ENCODE data around the gene TSSK6.
"Not testable (repeated sequence)": the region's sequence is repeated elsewhere in the genome, so short reads cannot be mapped to it uniquely, and the experiment has no call there.

The TSSK6 gene

DNA sequence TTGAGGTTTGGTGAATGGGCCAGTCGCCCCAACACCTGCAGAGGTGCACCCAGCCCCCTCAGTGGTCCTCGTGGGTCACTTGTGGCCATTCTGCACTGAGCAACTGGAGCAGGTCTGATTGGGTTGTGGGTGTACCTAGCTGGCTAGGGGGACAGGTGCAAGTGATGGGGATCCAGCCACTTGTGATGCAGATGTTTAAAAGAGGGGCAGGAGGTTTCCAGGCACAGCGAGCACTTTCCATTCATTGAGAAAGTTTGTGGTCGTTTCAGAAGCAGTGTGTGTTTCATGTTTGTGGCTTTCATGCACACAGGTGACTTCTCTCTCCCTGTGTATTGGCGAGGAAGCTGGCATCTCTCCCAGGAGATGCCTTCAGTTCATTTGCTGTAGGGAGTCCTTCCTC is 34.7 kb downstream of the TSSK6 start:
- Histone ChIP-seq H3K36me3 (ENCODE audit: insufficient read depth, insufficient read length, low read length) (peaks cover 68% of the 10 kb centered on the region), H3K27me3 (ENCODE audit: insufficient read depth, insufficient read length) (no peaks in the 10 kb centered on the region), H3K4me1 (ENCODE audit: insufficient read depth, insufficient read length) (peaks cover 28% of the 10 kb centered on the region), H3K9ac (ENCODE audit: insufficient read length, low read depth) (no peak overlapping the region), H3K9me3 (ENCODE audit: insufficient read depth, low read length) (no peaks in the 10 kb centered on the region), H3K4me3 (ENCODE audit: insufficient read length, low read depth) (no peak overlapping the region)
- no peak for DNase-seq (ENCODE audit: low read depth, low spot score)
- TF ChIP-seq ZNF274 (IDR thresholded peaks at IDR 0.05; ENCODE audit: low read depth, low read length) (no peak), YY1 (IDR thresholded peaks at IDR 0.05; ENCODE audit: insufficient read depth, insufficient read length) (no peak), SUZ12 (IDR thresholded peaks at IDR 0.05; ENCODE audit: extremely low read depth, insufficient read depth, insufficient read length) (no peak)

- Histone ChIP-seq H3K9ac (ENCODE audit: insufficient read length, low read depth) (no peak overlapping the region), H3K9me3 (ENCODE audit: insufficient read depth, low read length) (no peaks in the 10 kb centered on the region), H3K4me1 (ENCODE audit: insufficient read depth, insufficient read length) (peaks cover 34% of the 10 kb centered on the region), H3K4me3 (ENCODE audit: insufficient read length, low read depth) (no peak overlapping the region), H3K36me3 (ENCODE audit: insufficient read depth, insufficient read length, low read length) (peaks cover 75% of the 10 kb centered on the region), H3K27me3 (ENCODE audit: insufficient read depth, insufficient read length) (no peaks in the 10 kb centered on the region)
- no peak for DNase-seq (ENCODE audit: low read depth, low spot score)
- TF ChIP-seq ZNF274 (IDR thresholded peaks at IDR 0.05; ENCODE audit: low read depth, low read length) (no peak), SUZ12 (IDR thresholded peaks at IDR 0.05; ENCODE audit: extremely low read depth, insufficient read depth, insufficient read length) (no peak), YY1 (IDR thresholded peaks at IDR 0.05; ENCODE audit: insufficient read depth, insufficient read length) (no peak)
These were observed 37.5 kb downstream of the TSSK6 start for GRCh38 chr19:19477705-19478383.

DNA sequence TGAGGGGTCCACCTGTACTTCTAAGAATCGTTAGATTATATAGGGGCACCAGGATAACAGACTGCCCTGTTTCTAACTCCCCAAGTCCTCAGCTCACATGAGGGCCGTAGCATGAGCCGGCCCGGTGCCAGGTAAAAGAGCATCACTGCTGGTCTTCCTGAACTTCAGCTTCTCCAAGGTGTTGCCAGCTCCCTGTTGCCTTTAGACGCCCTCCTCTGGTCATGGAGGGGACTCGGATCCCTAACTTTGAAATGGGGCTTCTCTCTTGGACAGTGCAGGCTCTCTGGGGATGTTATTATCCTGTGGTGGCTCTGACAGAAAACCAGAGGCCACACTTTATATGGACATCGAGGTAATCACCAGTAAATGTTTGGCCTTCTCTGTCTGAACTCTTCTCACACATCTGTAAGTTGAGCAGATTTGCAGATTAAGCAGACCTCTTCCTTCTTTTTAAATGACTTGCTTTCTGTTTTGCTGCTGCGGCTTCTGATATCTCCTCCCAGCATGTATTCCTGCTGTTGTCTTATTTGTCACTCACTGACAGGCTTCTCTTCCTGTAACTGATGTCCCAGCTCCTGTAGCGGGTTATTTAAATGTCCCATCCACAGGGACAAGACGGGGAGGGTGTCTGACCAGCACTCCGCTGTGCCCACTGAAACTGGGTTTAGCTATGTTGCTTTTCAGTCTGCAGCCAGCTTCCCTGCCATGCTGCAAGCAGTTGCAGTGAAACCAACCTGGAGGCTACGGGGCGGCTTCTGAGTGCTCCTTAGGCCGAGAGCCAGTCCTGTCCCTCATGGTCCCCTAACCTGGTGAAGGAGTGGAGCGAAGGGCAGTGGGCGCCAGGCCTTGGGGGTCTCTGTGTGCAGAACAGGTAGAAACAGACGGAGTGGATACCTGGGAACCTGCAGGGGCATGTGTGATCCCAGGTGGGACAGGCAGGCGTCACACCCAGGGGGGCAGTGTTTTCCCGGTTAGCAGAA is 39.2 kb downstream of the TSSK6 start:
- peaks cover 29% of the 10 kb centered on the region for H3K4me1 ChIP-seq (ENCODE audit: insufficient read depth, insufficient read length)
- no peak for DNase-seq (ENCODE audit: low read depth, low spot score)
- no peaks in the 10 kb centered on the region for H3K9me3 ChIP-seq (ENCODE audit: insufficient read depth, low read length)
- TF ChIP-seq YY1 (IDR thresholded peaks at IDR 0.05; ENCODE audit: insufficient read depth, insufficient read length) (no peak), SUZ12 (IDR thresholded peaks at IDR 0.05; ENCODE audit: extremely low read depth, insufficient read depth, insufficient read length) (no peak), ZNF274 (IDR thresholded peaks at IDR 0.05; ENCODE audit: low read depth, low read length) (no peak)
- peaks cover 71% of the 10 kb centered on the region for H3K36me3 ChIP-seq (ENCODE audit: insufficient read depth, insufficient read length, low read length)
- H3K4me3 ChIP-seq (ENCODE audit: insufficient read length, low read depth) = no peak overlapping the region
- no peaks in the 10 kb centered on the region for H3K27me3 ChIP-seq (ENCODE audit: insufficient read depth, insufficient read length)
- H3K9ac ChIP-seq (ENCODE audit: insufficient read length, low read depth) = peak overlapping the region; percentile 53

DNA sequence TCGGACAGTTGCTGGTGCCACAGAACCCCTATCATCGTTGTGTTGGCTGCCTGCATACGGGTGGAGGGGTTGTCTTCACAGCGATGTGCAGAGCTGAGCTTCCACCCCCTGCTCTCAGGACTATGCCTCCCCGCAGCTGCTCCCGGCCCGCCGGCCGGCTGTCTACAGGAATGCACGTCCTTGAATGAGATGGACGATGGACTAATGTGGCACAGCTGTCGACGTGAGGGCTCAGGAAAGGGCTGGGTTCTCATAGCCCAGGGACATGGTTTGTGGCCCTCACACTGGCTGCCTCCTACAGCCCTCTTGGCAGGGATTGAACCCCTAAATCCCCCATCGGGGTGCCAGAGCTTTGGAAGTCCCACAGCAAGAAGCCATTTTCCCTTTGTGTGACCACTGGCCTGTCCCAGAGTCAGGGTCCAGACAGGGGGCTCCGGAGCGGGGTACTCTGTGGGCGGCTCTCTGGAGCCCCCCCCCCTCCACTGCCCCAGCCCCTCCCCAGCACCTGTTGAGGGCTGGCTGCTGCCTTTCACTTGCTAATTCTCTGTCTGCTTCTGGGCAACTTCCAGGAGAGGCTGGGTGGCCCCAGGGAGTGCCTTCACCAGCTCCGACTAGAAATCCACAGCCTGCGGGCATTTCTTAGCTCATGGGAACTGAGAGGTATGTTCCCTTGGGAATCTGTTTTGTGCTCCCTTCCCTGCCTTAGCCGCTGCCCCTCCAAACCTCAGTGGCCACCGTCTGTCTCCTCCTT is 40.2 kb downstream of the TSSK6 start:
- peaks cover 62% of the 10 kb centered on the region for H3K36me3 ChIP-seq (ENCODE audit: insufficient read depth, insufficient read length, low read length)
- peak; percentile 54 for DNase-seq (ENCODE audit: low read depth, low spot score)
- H3K9ac ChIP-seq (ENCODE audit: insufficient read length, low read depth) = peak overlapping the region; percentile 53
- no peaks in the 10 kb centered on the region for H3K27me3 ChIP-seq (ENCODE audit: insufficient read depth, insufficient read length)
- no peak overlapping the region for H3K4me3 ChIP-seq (ENCODE audit: insufficient read length, low read depth)
- peaks cover 29% of the 10 kb centered on the region for H3K4me1 ChIP-seq (ENCODE audit: insufficient read depth, insufficient read length)
- no peak for TF ChIP-seq SUZ12 (IDR thresholded peaks at IDR 0.05; ENCODE audit: extremely low read depth, insufficient read depth, insufficient read length)
- no peak for TF ChIP-seq ZNF274 (IDR thresholded peaks at IDR 0.05; ENCODE audit: low read depth, low read length)
- TF ChIP-seq YY1 (IDR thresholded peaks at IDR 0.05; ENCODE audit: insufficient read depth, insufficient read length) = no peak
- H3K9me3 ChIP-seq (ENCODE audit: insufficient read depth, low read length) = no peaks in the 10 kb centered on the region

DNA sequence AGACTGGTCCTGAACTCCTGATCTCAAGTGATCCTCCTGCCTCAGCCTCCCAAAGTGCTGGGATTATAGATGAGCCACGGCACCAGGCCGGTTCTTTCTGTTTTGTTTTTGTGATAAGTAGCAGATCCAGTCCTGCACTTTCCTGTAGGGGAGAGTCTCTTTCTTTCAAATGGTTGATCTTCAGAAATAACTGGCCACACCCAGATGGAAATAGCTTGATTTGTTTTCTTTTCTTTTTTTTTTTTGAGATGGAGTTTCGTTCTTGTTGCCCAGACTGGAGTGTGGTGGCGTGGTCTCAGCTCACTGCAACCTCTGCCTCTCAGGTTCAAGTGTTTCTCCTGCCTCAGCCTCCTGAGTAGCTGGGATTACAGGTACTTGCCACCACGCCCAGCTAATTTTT is 43.2 kb downstream of the TSSK6 start:
- not testable (repeated sequence) for H3K4me3 ChIP-seq (ENCODE audit: insufficient read length, low read depth); DNase-seq (ENCODE audit: low read depth, low spot score); H3K27me3 ChIP-seq (ENCODE audit: insufficient read depth, insufficient read length); H3K9ac ChIP-seq (ENCODE audit: insufficient read length, low read depth)
- Histone ChIP-seq H3K36me3 (ENCODE audit: insufficient read depth, insufficient read length, low read length) (peaks cover 54% of the 10 kb centered on the region), H3K9me3 (ENCODE audit: insufficient read depth, low read length) (peaks cover 19% of the 10 kb centered on the region), H3K4me1 (ENCODE audit: insufficient read depth, insufficient read length) (peaks cover 26% of the 10 kb centered on the region)

DNA sequence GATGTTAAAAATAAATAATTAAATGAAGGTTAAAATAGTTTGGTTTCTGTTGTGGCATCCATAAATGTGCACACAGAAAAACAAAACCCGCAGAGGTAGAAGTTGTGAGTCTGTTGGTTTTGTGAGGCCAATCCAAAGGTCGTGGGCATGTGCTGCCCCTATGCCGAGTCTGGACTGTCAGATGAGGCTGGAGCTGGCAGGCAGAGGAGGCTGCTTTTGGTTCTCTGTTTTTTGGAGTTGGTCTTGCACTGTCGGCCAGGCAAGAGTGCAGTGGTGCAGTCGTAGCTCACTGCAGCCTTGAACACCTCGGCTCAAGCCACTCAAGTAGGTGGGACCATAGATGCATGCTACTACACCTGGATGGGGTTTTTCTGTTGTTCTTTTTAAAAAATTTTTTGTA is 43.7 kb downstream of the TSSK6 start:
- no peak for TF ChIP-seq YY1 (IDR thresholded peaks at IDR 0.05; ENCODE audit: insufficient read depth, insufficient read length)
- no peak for TF ChIP-seq ZNF274 (IDR thresholded peaks at IDR 0.05; ENCODE audit: low read depth, low read length)
- no peak for TF ChIP-seq SUZ12 (IDR thresholded peaks at IDR 0.05; ENCODE audit: extremely low read depth, insufficient read depth, insufficient read length)
- no peak for DNase-seq (ENCODE audit: low read depth, low spot score)
- peaks cover 25% of the 10 kb centered on the region for H3K4me1 ChIP-seq (ENCODE audit: insufficient read depth, insufficient read length)
- no peak overlapping the region for H3K9ac ChIP-seq (ENCODE audit: insufficient read length, low read depth)
- H3K27me3 ChIP-seq (ENCODE audit: insufficient read depth, insufficient read length) = no peaks in the 10 kb centered on the region
- peaks cover 24% of the 10 kb centered on the region for H3K9me3 ChIP-seq (ENCODE audit: insufficient read depth, low read length)
- peaks cover 54% of the 10 kb centered on the region for H3K36me3 ChIP-seq (ENCODE audit: insufficient read depth, insufficient read length, low read length)
- H3K4me3 ChIP-seq (ENCODE audit: insufficient read length, low read depth) = no peak overlapping the region

- Histone ChIP-seq H3K4me3 (ENCODE audit: insufficient read length, low read depth) (no peak overlapping the region), H3K4me1 (ENCODE audit: insufficient read depth, insufficient read length) (peaks cover 14% of the 10 kb centered on the region), H3K9me3 (ENCODE audit: insufficient read depth, low read length) (peaks cover 29% of the 10 kb centered on the region), H3K9ac (ENCODE audit: insufficient read length, low read depth) (no peak overlapping the region), H3K36me3 (ENCODE audit: insufficient read depth, insufficient read length, low read length) (peaks cover 61% of the 10 kb centered on the region), H3K27me3 (ENCODE audit: insufficient read depth, insufficient read length) (no peaks in the 10 kb centered on the region)
- DNase-seq (ENCODE audit: low read depth, low spot score) = no peak
- no peak for TF ChIP-seq SUZ12 (IDR thresholded peaks at IDR 0.05; ENCODE audit: extremely low read depth, insufficient read depth, insufficient read length)
- TF ChIP-seq YY1 (IDR thresholded peaks at IDR 0.05; ENCODE audit: insufficient read depth, insufficient read length) = no peak
- TF ChIP-seq ZNF274 (IDR thresholded peaks at IDR 0.05; ENCODE audit: low read depth, low read length) = no peak
These were observed 44.8 kb downstream of the TSSK6 start for GRCh38 chr19:19470579-19470978.
